GM12878 (cell line): ENCODE results near the gene PARP16. TPM values are rescaled to one million over a fixed set of nuclear protein-coding genes. Genes with fewer than 3 reads are reported as not detected.

Source experiments
- CHD4 ChIP-seq: fragments of 200-600 bp; sonication (generic); IDR thresholded peaks from 2 replicates; pipeline ENCODE4 v1.6.1; 2016; ENCODE audit warnings: mild to moderate bottlenecking
- IKZF2 ChIP-seq, 2 experiments: fragments of 450-650 bp; IDR thresholded peaks; 2 replicates each; pipeline ENCODE4 v1.6.1; 2017; ENCODE audit warnings: mild to moderate bottlenecking in 2 of 2, moderate library complexity in 2 of 2
- MXI1 ChIP-seq: fragments of 150-350 bp; IDR thresholded peaks from 2 replicates; pipeline ENCODE4 v1.6.1; 2011; ENCODE audit warnings: low read depth, mild to moderate bottlenecking, inconsistent platforms, low read length, improper control_type of control experiment
- ZNF622 ChIP-seq: fragments of 450-650 bp; IDR thresholded peaks from 2 replicates; pipeline ENCODE4 v1.6.1; 2017; ENCODE audit warnings: mild to moderate bottlenecking, inconsistent platforms
- polyA plus RNA-seq, 11 experiments: library from polyadenylated mRNA; depleted of rRNA in 4 of 11; unstranded in 6 of 11; stranded (reverse) in 5 of 11; fragments of >200 nt; fragmentation: Nextera tagmentation in 4 of 11; fragmentation: Illumina TruSeq in 1 of 11; extraction: Ambion mirVana in 4 of 11; extraction: Trizol in 1 of 11; gene quantifications; 1 replicate in 1 of 11; 2 replicates in 10 of 11; pipeline versions ENCODE4 v1.2.1 to v1.2.3, GENCODE V29; 2011 to 2016; ENCODE audit warnings: inconsistent platforms in 2 of 11, missing spikeins in 2 of 11, low read depth in 1 of 11
- total RNA-seq, 4 experiments: library from RNA; depleted of rRNA in 3 of 4; stranded (reverse); fragments of >200 nt in 3 of 4; fragmentation: Illumina TruSeq in 1 of 4; extraction: Trizol in 1 of 4; gene quantifications; 2 replicates each; pipeline versions ENCODE4 v1.2.1 to v1.2.3, GENCODE V29; 2013 to 2021
- TF ChIP-seq, protein P1 (sequence below): IDR thresholded peaks from 2 replicates; pipeline ENCODE4 v1.6.1; 2012; ENCODE audit warnings: improper control_type of control experiment, low read depth, low read length; ENCODE audit not compliant: insufficient replicate concordance

PARP16 gene
- total and polyA plus RNA-seq, 10 of the 15 experiments (the other 5 are each of a cell fraction or from before 2014, with no cell fraction given): 4.9 to 15.7 (median 9.9) TPM

DNA sequence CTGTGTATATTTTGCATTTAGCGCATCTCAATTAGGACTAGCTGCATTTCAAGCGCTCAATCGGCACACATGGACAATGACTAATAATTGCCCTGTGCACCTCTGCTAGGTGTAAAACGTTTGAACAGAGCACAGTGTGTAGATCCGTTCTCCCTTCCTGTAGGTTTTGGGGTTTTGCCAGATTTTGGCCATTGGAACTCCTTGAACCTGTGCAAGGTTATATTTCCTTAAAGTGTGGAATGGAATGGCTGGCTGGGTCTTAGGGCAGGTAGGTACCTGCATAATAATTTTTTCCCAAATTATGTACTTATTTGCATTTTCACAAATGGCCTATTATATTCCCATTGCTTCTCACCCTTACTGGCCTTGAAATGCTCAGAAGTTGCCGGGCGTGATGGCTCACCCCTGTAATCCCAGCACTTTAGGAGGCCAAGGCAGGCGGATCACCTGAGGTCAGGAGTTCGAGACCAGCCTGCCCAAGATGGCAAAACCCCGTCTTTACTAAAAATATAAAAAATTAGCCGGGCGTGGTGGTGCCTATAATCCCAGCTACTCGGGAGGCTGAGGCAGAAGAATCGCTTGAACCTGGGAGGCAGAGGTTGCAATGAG is 18.6 kb upstream of the PARP16 start (continued):
- TF ChIP-seq ZNF622: no peak
- peak in 1 of 2 experiments; percentile 43; a peak in 1 of 4 replicates for TF ChIP-seq IKZF2 (IDR thresholded peaks at IDR 0.05)
- TF ChIP-seq CHD4: 0 out of 2 replicates have a peak, but pooled peaks have one; percentile 7
- peak; percentile 55 for TF ChIP-seq MXI1
- TF ChIP-seq, protein P1, sequence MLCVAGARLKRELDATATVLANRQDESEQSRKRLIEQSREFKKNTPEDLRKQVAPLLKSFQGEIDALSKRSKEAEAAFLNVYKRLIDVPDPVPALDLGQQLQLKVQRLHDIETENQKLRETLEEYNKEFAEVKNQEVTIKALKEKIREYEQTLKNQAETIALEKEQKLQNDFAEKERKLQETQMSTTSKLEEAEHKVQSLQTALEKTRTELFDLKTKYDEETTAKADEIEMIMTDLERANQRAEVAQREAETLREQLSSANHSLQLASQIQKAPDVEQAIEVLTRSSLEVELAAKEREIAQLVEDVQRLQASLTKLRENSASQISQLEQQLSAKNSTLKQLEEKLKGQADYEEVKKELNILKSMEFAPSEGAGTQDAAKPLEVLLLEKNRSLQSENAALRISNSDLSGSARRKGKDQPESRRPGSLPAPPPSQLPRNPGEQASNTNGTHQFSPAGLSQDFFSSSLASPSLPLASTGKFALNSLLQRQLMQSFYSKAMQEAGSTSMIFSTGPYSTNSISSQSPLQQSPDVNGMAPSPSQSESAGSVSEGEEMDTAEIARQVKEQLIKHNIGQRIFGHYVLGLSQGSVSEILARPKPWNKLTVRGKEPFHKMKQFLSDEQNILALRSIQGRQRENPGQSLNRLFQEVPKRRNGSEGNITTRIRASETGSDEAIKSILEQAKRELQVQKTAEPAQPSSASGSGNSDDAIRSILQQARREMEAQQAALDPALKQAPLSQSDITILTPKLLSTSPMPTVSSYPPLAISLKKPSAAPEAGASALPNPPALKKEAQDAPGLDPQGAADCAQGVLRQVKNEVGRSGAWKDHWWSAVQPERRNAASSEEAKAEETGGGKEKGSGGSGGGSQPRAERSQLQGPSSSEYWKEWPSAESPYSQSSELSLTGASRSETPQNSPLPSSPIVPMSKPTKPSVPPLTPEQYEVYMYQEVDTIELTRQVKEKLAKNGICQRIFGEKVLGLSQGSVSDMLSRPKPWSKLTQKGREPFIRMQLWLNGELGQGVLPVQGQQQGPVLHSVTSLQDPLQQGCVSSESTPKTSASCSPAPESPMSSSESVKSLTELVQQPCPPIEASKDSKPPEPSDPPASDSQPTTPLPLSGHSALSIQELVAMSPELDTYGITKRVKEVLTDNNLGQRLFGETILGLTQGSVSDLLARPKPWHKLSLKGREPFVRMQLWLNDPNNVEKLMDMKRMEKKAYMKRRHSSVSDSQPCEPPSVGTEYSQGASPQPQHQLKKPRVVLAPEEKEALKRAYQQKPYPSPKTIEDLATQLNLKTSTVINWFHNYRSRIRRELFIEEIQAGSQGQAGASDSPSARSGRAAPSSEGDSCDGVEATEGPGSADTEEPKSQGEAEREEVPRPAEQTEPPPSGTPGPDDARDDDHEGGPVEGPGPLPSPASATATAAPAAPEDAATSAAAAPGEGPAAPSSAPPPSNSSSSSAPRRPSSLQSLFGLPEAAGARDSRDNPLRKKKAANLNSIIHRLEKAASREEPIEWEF: peak; percentile 51
